Left forelimb (tissue), 1 donor: ENCODE data around the gene ZBED1.
"Not testable (repeated sequence)": the region's sequence is repeated elsewhere in the genome, so short reads cannot be mapped to it uniquely, and the experiment has no call there.

ENCODE experiments used
- DNase-seq: peaks from one replicate; pipeline ENCODE4 v3.0.0-alpha.2; 2018; ENCODE audit warnings: low spot score

The ZBED1 gene

GRCh38 chrX:2474963-2475726 lies 25.6 kb downstream of the ZBED1 start:
- no peak for DNase-seq

- no peak for DNase-seq
Measured at GRCh38 chrX:2474280-2474962, 26.4 kb downstream of the ZBED1 start.

DNA sequence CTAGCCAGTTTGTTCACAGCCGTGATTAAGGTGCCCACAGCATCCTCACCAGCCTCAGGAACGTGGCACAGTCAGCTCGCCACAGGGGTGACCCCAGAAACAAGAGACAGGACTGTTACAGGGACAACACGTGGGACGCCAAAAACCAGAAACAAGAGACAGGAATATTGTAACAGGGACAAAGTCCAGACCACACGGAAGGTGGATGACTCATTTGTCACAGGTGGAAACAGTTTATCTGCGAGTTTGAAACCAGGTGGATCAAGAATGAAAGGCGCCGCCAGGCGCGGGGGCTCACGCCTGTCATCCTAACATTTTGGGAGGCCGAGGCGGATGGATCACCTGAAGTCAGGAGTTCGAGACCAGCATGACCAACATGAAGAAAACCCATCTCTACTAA lies 27.7 kb downstream of the ZBED1 start:
- DNase-seq, result not testable (repeated sequence)

- no peak for DNase-seq
Measured at GRCh38 chrX:2471641-2472040, 29.1 kb downstream of the ZBED1 start.

DNA sequence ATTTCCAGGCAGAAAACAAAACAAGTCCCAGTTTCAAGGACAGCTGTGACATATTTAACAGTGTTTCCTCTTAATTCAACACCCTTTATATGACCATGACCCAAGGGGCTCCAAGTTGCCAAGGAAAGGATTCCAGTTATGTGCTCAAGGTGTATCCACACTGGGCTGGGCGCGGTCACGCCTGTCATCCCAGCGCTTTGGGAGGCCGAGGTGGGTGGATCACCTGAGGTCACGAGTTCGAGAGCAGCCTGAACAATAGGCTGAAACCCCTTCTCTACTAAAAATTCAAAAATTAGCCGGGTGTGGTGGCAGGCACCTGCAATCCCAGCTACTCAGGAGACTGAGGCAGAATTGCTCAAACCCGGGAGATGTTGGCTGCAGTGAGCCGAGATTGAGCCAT lies 29.6 kb downstream of the ZBED1 start:
- DNase-seq, result not testable (repeated sequence)

- DNase-seq, result not testable (repeated sequence)
Measured at GRCh38 chrX:2469852-2470251, 30.9 kb downstream of the ZBED1 start.

DNA sequence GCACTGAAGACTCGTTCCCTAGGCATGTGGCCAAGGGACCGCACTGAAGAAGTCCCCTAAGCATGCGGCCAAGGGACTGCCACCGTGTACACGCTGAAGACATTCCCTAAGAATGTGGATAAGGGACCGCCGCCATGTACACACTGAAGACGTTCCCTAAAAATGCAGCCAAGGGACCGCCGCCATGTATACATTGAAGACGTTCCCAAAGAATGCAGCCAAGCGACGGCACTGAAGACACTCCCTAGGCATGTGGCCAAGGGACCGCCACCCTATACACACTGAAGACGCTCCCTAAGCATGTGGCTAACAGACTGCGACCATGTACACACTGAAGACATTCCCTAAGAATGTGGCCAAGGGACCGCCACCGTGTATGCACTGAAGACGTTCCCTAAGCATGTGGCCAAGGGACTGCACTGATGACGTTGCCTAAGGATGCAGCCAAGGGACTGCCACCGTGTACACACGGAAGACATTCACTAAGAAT lies 31.5 kb downstream of the ZBED1 start:
- no peak for DNase-seq

- no peak for DNase-seq
Measured at GRCh38 chrX:2468261-2469195, 32.2 kb downstream of the ZBED1 start.

GRCh38 chrX:2466876-2467656 lies 33.7 kb downstream of the ZBED1 start:
- no peak for DNase-seq

- DNase-seq, result no peak
Measured at GRCh38 chrX:2464677-2465166, 36.1 kb downstream of the ZBED1 start.

DNA sequence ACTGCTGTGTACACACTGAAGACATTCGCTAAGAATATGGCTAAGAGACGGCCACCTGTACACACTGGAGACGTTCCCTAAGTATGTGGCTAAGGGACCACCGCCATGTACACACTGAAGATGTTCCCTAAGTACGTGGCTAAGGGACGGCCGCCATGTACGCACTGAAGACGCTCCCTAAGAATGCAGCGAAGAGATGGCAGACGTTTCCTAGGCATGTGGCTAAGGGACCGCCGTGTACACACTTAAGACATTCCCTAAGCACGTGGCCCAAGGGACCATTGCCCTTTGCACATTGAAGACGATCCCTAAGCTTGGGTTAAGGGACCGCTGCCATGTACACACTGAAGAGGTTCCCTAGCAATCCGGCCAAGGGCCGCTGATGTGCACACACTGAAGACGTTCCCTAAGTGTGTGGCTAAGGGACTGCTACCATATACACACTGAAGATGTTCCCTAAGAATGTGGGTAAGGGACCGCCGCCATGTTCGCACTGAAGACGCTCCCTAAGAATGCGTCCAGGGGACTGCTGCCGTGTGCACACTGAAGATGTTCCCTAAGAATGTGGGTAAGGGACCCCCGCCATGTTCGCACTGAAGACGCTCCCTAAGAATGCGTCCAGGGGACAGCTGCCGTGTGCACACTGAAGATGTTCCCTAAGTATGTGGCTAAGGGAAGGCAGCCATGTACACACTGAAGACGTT lies 36.7 kb downstream of the ZBED1 start:
- no peak for DNase-seq

GRCh38 chrX:2463481-2463880 lies 37.3 kb downstream of the ZBED1 start:
- DNase-seq, result not testable (repeated sequence)

DNA sequence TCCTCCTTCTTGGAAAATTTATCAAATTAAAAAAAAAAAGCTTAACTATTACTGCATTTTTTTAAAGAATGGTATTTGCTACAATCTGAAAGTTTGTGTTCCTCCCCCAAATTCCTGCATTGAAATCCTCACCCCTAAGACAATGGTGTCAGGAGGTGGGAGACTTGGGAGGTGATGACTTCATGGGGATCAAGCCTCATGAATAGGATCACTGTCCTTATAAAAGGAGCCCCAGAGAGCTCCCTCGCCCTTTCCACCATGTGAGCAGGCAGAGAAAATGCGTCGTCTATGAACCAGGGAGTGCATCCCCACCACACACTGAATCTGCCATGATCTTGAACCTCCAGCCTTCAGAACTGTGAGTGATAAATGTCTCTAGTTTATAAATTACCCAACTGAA lies 38.0 kb downstream of the ZBED1 start:
- DNase-seq, result no peak

GRCh38 chrX:2462074-2462473 lies 38.7 kb downstream of the ZBED1 start:
- no peak for DNase-seq

DNA sequence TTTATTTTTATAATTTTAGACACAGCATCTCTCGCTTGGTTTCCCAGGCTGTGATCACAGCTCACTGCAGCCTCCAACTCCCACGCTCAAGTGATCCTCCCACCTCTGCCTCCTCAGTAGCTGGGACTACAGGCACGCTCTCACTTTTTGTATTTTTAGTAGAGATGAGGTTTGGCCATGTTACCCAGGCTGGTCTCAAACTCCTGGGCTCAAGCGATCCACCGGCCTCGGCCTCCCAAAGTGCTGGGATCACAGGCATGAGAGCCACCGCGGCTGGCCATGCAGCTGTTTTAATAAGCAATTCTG lies 39.1 kb downstream of the ZBED1 start:
- DNase-seq, result no peak

DNA sequence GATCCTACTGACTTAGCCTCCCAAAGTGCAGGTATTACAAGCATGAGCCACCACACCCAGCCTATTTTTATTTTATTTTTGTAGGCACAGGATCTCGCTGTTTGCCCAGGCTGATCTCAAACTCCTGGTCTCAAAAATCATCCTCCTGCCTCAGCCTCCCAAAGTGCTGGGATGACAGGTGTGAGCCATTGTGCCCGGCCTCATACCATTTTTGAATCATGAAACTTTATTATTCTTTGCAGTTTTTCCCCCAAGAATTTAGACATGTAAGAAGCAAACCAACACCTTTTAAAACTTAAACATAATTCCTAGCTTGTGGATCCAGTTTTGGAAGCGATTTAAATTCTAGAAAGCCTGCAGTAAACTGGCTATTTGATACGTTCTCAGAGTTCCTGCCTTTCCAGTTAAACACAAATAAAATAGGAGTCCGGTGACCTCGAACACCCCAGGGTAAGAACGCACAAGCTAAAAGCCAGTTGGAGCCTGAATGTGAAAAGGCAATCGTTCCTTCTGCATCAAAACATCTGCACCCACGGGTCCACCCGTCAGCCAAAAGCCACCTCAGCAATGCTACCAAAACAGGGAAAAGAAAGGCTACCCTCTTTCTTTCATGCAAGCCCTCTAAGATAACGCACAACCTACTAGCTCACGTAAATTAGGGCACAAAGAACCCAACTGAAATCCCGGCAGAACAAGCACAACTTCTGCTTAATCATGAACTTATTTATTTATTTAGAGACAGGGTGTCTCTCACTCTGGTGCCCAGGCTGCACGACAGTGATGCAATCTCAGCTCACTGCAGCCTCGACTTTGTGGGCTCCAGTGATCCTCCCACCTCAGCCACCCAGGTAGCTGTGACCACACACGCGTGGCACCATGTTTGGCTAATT lies 39.7 kb downstream of the ZBED1 start:
- not testable (repeated sequence) for DNase-seq

DNA sequence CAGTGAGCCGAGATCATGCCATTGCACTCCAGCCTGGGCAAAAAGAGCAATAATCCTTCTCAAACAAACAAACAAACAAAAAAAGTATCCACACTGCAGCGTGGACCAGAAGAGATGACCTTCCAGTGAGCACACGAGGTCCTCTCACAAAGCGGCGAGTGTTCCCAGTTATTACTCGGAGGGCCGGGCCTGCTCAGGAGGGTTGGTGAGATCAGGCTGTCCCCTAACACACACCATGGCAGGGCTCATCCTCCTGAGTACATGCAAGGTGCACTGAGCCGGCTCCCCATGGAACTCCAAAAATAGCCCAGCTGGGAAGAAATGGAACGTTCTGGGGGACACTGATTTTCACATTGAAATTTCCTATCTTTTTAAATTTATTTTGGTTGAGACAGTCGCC lies 40.7 kb downstream of the ZBED1 start:
- not testable (repeated sequence) for DNase-seq

DNA sequence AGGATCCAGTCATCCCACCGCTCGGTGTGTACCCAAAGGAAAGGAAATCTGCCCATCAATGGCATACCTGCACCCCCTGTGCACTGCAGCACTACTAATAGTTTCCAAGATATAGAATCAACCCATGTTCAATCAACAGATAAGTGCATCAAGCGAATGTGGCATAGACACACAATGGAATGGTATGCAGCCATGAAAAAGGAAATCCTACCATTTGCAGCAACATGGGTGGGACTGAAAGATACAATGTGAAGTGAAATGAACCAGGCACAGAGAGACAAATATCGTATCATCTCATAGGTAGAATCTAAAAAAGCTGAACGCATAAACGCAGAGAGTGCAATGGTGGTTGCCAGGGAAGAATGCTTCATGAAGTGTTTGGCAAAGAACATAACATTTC lies 42.5 kb downstream of the ZBED1 start:
- no peak for DNase-seq

GRCh38 chrX:2457289-2458133 lies 43.3 kb downstream of the ZBED1 start:
- no peak for DNase-seq
